ENCODE data around the gene SPARCL1. TPM values are rescaled to one million over a fixed set of nuclear protein-coding genes. Genes with fewer than 3 reads are reported as not detected.

Gene SPARCL1
- total and polyA plus RNA-seq, 2 experiments from 2014 or later = 1.5 to 2.4 TPM

- TF ChIP-seq ZNF462 (CRISPR knock-in tag; IDR thresholded peaks at IDR 0.05) (no peak), ZNF331 (CRISPR knock-in tag; IDR thresholded peaks at IDR 0.05; ENCODE audit: low read depth) (no peak)
Measured at GRCh38 chr4:87430038-87430437, 99.1 kb downstream of the SPARCL1 start (continued).

- Histone ChIP-seq H3K4me3 (no peak overlapping the region), H3K27ac (ENCODE audit: low read depth) (no peak overlapping the region), H2AFZ (no peak overlapping the region), H3K79me2 (replicated peaks; ENCODE audit: insufficient read depth) (peaks cover 99% of the 10 kb centered on the region), H4K20me1 (replicated peaks; ENCODE audit: insufficient read depth) (peaks cover 7% of the 10 kb centered on the region), H3F3A (replicated peaks; ENCODE audit: low read depth) (no peaks in the 10 kb centered on the region), H3K9me2 (ENCODE audit: insufficient read depth) (no peaks in the 10 kb centered on the region), H3K4me2 (no peak overlapping the region), H3K36me3 (ENCODE audit: insufficient read depth) (no peaks in the 10 kb centered on the region), H3K4me1 (ENCODE audit: insufficient read depth) (peaks cover 7% of the 10 kb centered on the region), H3K27me3 (ENCODE audit: insufficient read depth) (no peaks in the 10 kb centered on the region)
- Mint-ChIP-seq H3K36me3 (ENCODE audit: low read depth) (no peaks in the 10 kb centered on the region), H3K9me3 (no peaks in the 10 kb centered on the region), H3K27ac (no peak overlapping the region), H3K4me3 (no peak overlapping the region), H3K27me3 (ENCODE audit: insufficient read depth, low read depth, poor library complexity) (no peaks in the 10 kb centered on the region), H3K4me1 (peaks cover 24% of the 10 kb centered on the region; the same call in 2 of the 3 replicates)
- DNase-seq (ENCODE audit: low spot score) (no peak), ATAC-seq (no peak)
- TF ChIP-seq EZH2phosphoT487 (IDR thresholded peaks at IDR 0.05; ENCODE audit: unreplicated experiment) (no peak), CTCF (conservative IDR thresholded peaks at IDR 0.05; ENCODE audit: low read depth in 2 of 2) (no peak)
Measured at GRCh38 chr4:87428979-87429378, 100.2 kb downstream of the SPARCL1 start.
